A549 (cell line): ENCODE data around the gene PRKG1. TPM values are rescaled to one million over a fixed set of nuclear protein-coding genes. Genes with fewer than 3 reads are reported as not detected.

Experiments
- ATAC-seq, 2 experiments: fragments of 200-7000 bp in 1 of 2; fragments of >200 bp in 1 of 2; cut with Nextera tagmentation in 1 of 2; cut with Tn5 transposase in 1 of 2; 3 replicates each; pipeline versions ENCODE4 v1.8.0 to v1.9.1; 2018 to 2020; ENCODE audit warnings: mild to moderate bottlenecking in 1 of 2, moderate library complexity in 1 of 2
- CTCF ChIA-PET: fragments of 300-600 bp; sonication (Branson Sonifier 250); formaldehyde crosslinking; extraction: SDS; loops from one replicate; lab custom pipeline; 2021; ENCODE audit warnings: antibody characterized with exemption, inconsistent platforms; lab: Yijun Ruan, JAX
- POLR2A ChIA-PET: fragments of 350-600 bp; formaldehyde crosslinking; extraction: SDS; loops from one replicate; lab custom pipeline; 2021; ENCODE audit warnings: antibody characterized with exemption, inconsistent platforms; lab: Yijun Ruan, JAX
- DNase-seq, 2 experiments: peaks; one replicate each; pipeline versions ENCODE4 v3.0.0 to v3.0.0-alpha.2; 2011 to 2016; ENCODE audit warnings: low read depth in 1 of 2, low spot score in 1 of 2
- FAIRE-seq: peaks from 2 replicates; lab custom pipeline; 2011; peaks lifted over from hg19 to GRCh38; lab: Jason Lieb, UNC
- H3K27ac ChIP-seq, 2 experiments: fragments of >200 bp; sonication (Bioruptor Twin); formaldehyde crosslinking; 3 replicates each; pipeline ENCODE4 v1.5.1; 2016 to 2017
- H3K4me1 ChIP-seq: fragments of >200 bp; sonication (Bioruptor Twin); formaldehyde crosslinking; 3 replicates; pipeline ENCODE4 v1.6.1; 2016
- H3K4me2 ChIP-seq: fragments of >200 bp; sonication (Bioruptor Twin); formaldehyde crosslinking; 3 replicates; pipeline ENCODE4 v1.6.1; 2016
- H3K4me3 ChIP-seq: fragments of >200 bp; sonication (Bioruptor Twin); formaldehyde crosslinking; 3 replicates; pipeline ENCODE4 v1.5.1; 2016
- H3K9me3 ChIP-seq: fragments of >200 bp; sonication (Bioruptor Twin); formaldehyde crosslinking; 3 replicates; pipeline ENCODE4 v1.6.1; 2016
- BHLHE40 ChIP-seq: IDR thresholded peaks from 2 replicates; pipeline ENCODE4 v1.6.1; 2012; ENCODE audit warnings: low read depth, low read length, inconsistent platforms
- CEBPB ChIP-seq, 2 experiments: fragments of >200 bp in 1 of 2; sonication (Bioruptor Twin) in 1 of 2; formaldehyde crosslinking in 1 of 2; IDR thresholded peaks; 2 replicates each; pipeline ENCODE4 v1.6.1; 2012 to 2016
- CHD4 ChIP-seq: fragments of 200-600 bp; sonication (generic); IDR thresholded peaks from 2 replicates; pipeline ENCODE4 v1.6.1; 2016; ENCODE audit warnings: antibody characterized with exemption, mild to moderate bottlenecking, borderline replicate concordance
- EHMT2 ChIP-seq: fragments of 200-600 bp; sonication (generic); IDR thresholded peaks from 2 replicates; pipeline ENCODE4 v1.6.1; 2016; ENCODE audit warnings: antibody characterized with exemption, low read depth, mild to moderate bottlenecking, moderate library complexity
- EP300 ChIP-seq, 2 experiments: fragments of >200 bp; sonication (Bioruptor Twin); formaldehyde crosslinking; IDR thresholded peaks; 2 replicates in 1 of 2; 3 replicates in 1 of 2; pipeline ENCODE4 v1.6.1; 2016 to 2017
- FOSB ChIP-seq: fragments of 250-450 bp; sonication (Bioruptor Pico); IDR thresholded peaks from 2 replicates; pipeline ENCODE4 v1.5.0; 2020; ENCODE audit warnings: mild to moderate bottlenecking, moderate library complexity
- HDAC2 ChIP-seq: fragments of 200-600 bp; sonication (generic); IDR thresholded peaks from 2 replicates; pipeline ENCODE4 v1.6.1; 2016
- HEYL ChIP-seq: fragments of 250-450 bp; sonication (Bioruptor Pico); IDR thresholded peaks from 2 replicates; pipeline ENCODE4 v1.8.0; 2021; ENCODE audit warnings: mild to moderate bottlenecking, moderate library complexity
- HOXA7 ChIP-seq: fragments of 250-450 bp; sonication (Bioruptor Pico); IDR thresholded peaks from 2 replicates; pipeline ENCODE4 v1.5.0; 2020; ENCODE audit warnings: mild to moderate bottlenecking, moderate library complexity
- KDM5A ChIP-seq: fragments of 200-600 bp; sonication (generic); IDR thresholded peaks from 2 replicates; pipeline ENCODE4 v1.6.1; 2016; ENCODE audit warnings: antibody characterized with exemption, mild to moderate bottlenecking
- MAZ ChIP-seq: fragments of 150-350 bp; IDR thresholded peaks from 2 replicates; pipeline ENCODE4 v1.6.1; 2014; ENCODE audit warnings: antibody characterized with exemption, low read depth, low read length, borderline replicate concordance
- MYC ChIP-seq: IDR thresholded peaks from 2 replicates; pipeline ENCODE4 v1.6.1; 2012; ENCODE audit warnings: mild to moderate bottlenecking, inconsistent platforms, low read length, improper control_type of control experiment, borderline replicate concordance
- NFE2L2 ChIP-seq: fragments of 150-350 bp; conservative IDR thresholded peaks from 2 replicates; pipeline ENCODE4 v1.6.1; 2014; ENCODE audit warnings: low read length
- NR3C1 ChIP-seq: fragments of >200 bp; sonication (Bioruptor Twin); formaldehyde crosslinking; IDR thresholded peaks from 3 replicates; pipeline ENCODE4 v1.6.1; 2017
- RAD21 ChIP-seq, 2 experiments: fragments of >200 bp in 1 of 2; sonication (Bioruptor Twin) in 1 of 2; formaldehyde crosslinking in 1 of 2; IDR thresholded peaks in 1 of 2; conservative IDR thresholded peaks in 1 of 2; 2 replicates in 1 of 2; 3 replicates in 1 of 2; pipeline ENCODE4 v1.6.1; 2012 to 2018; ENCODE audit warnings: inconsistent platforms in 1 of 2
- RARB ChIP-seq: fragments of 250-450 bp; sonication (Bioruptor Pico); IDR thresholded peaks from 2 replicates; pipeline ENCODE4 v1.8.0; 2021; ENCODE audit warnings: mild to moderate bottlenecking, moderate library complexity
- RNF2 ChIP-seq: fragments of 200-600 bp; sonication (generic); IDR thresholded peaks from 2 replicates; pipeline ENCODE4 v1.6.1; 2016; ENCODE audit warnings: low read depth, mild to moderate bottlenecking, antibody characterized with exemption, moderate library complexity, borderline replicate concordance
- SREBF2 ChIP-seq: fragments of 450-650 bp; IDR thresholded peaks from 2 replicates; pipeline ENCODE4 v1.6.1; 2014; ENCODE audit warnings: mild to moderate bottlenecking, moderate library complexity
- TFCP2L1 ChIP-seq: fragments of 250-450 bp; sonication (Bioruptor Pico); IDR thresholded peaks from 2 replicates; pipeline ENCODE4 v1.5.0; 2021; ENCODE audit warnings: mild to moderate bottlenecking
- TP53 ChIP-seq: fragments of 250-450 bp; sonication (Bioruptor Pico); IDR thresholded peaks from 2 replicates; pipeline ENCODE4 v1.5.0; 2021; ENCODE audit warnings: mild to moderate bottlenecking, moderate library complexity
- ZC3H11A ChIP-seq: fragments of 450-650 bp; IDR thresholded peaks from 2 replicates; pipeline ENCODE4 v1.6.1; 2014; ENCODE audit warnings: antibody characterized with exemption, mild to moderate bottlenecking
- ZSCAN20 ChIP-seq: fragments of 250-450 bp; sonication (Bioruptor Pico); IDR thresholded peaks from 2 replicates; pipeline ENCODE4 v1.8.0; 2022; ENCODE audit warnings: mild to moderate bottlenecking, moderate library complexity
- WGBS: methylation state at CpG from one replicate; pipeline ENCODE4 v1.1.6; 2017; ENCODE audit errors: missing lambda C conversion rate; 5-methylcytosine and 5-hydroxymethylcytosine counted together
- polyA plus RNA-seq, 4 experiments: library from polyadenylated mRNA; depleted of rRNA in 3 of 4; stranded (reverse); fragments of >200 nt; fragmentation: RNase III in 1 of 4; extraction: RNeasy Plus Mini Kit Qiagen cat#74134 plus additional on column Dnase treatment in 1 of 4; gene quantifications; 2 replicates in 3 of 4; 3 replicates in 1 of 4; pipeline ENCODE4 v1.2.3, GENCODE V29; 2011 to 2017
- TF ChIP-seq, protein P1 (sequence below): IDR thresholded peaks from 2 replicates; pipeline ENCODE4 v1.6.1; 2012
- TF ChIP-seq, protein P2 (sequence below): fragments of 150-350 bp; IDR thresholded peaks from 2 replicates; pipeline ENCODE4 v1.6.1; 2014; ENCODE audit warnings: low read depth, mild to moderate bottlenecking, low read length
- TF ChIP-seq, protein P3 (sequence below): IDR thresholded peaks from 2 replicates; pipeline ENCODE4 v1.6.1; 2012
- TF ChIP-seq, protein P4 (sequence below): fragments of 250-450 bp; sonication (Bioruptor Pico); IDR thresholded peaks from 2 replicates; pipeline ENCODE4 v1.5.0; 2020; ENCODE audit warnings: low read depth, mild to moderate bottlenecking, moderate library complexity
- TF ChIP-seq, protein P5 (sequence below): fragments of >200 bp; sonication (Bioruptor Twin); formaldehyde crosslinking; IDR thresholded peaks from 3 replicates; pipeline ENCODE4 v1.6.1; 2016
- TF ChIP-seq, protein P6 (sequence below): fragments of 450-650 bp; IDR thresholded peaks from 2 replicates; pipeline ENCODE4 v1.6.1; 2014; ENCODE audit warnings: antibody characterized with exemption
- TF ChIP-seq, protein P7 (sequence below): IDR thresholded peaks from 2 replicates; pipeline ENCODE4 v1.6.1; 2012; ENCODE audit warnings: low read depth, borderline replicate concordance

Gene PRKG1
- polyA plus RNA-seq, 2 of the 4 experiments (the other 2 are of a cell fraction), result not detected

DNA sequence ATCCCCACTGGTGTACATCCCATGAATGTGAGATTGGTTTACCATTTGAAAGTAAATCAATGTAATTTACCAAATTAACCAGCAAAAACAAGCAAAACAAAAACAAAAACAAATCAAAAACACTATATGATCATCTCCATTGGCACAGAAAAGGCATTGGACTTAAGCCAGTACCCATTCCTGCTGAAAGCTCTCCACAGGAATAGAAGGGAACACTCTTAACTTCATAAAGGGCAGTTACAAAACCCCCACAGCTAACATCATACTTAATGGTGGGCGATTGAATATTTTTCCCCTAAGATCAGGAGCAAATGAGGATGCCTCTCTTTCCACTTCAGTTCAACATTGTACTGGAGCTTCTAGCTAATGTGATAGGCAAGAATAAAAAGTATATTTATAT lies 34.1 kb downstream of the PRKG1 start:
- no peak for DNase-seq
- TF ChIP-seq NR3C1, result no peak
- no peak for TF ChIP-seq CEBPB (IDR thresholded peaks at IDR 0.05)
- TF ChIP-seq CHD4, result no peak
- TF ChIP-seq SREBF2, result no peak
- TF ChIP-seq MAZ, result no peak
- no peak for TF ChIP-seq FOSB
- no peak for TF ChIP-seq RARB (CRISPR knock-in tag)
- TF ChIP-seq HEYL (CRISPR knock-in tag), result no peak
- TF ChIP-seq EP300 (IDR thresholded peaks at IDR 0.05), result no peak
- ChIA-PET POLR2A (no interaction called here), CTCF (no interaction called here)
- 0% methylated on average over 1 of the region's 1 CpG for WGBS
- H3K4me1 ChIP-seq, result no peaks in the 10 kb centered on the region; the same call in 2 of the 3 replicates
- no peak for FAIRE-seq
- H3K9me3 ChIP-seq, result no peaks in the 10 kb centered on the region
- no peak overlapping the region for H3K4me3 ChIP-seq
- ATAC-seq, result no peak
- no peak overlapping the region for H3K27ac ChIP-seq
- H3K4me2 ChIP-seq, result no peak overlapping the region

DNA sequence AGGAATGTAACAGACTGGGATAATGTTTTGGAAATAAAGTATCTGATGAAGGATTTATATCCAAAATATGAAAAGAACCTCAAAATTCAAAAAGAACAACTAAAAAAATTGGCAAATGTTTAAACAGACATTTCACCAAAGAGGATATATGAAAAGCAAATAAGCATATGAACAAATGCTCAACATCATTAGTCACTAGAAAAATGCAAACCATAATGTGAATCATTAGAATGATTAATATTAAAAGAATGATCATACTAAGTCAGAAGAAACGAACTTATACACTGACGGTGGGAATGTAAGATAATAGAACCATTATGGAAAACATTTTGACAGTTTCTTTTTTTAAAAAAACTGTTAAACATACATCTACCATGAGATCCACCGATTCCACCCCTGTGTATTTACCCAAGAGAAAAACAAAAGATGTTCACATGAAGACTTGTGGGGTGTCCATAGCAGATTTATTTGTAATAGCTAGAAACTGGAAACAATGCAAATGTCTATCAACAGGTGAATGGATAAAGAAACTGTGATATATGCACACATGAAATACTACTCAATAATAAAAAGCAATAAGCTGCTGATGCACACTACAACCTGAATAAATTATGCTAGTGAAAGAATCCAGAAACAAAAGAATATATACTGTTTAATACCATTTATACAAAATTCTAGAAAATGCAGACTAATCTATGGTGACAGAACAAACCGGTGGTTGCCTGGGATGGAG lies 35.7 kb downstream of the PRKG1 start:
- no peak overlapping the region for H3K27ac ChIP-seq
- POLR2A ChIA-PET, result no interaction called here
- TF ChIP-seq, protein P1, sequence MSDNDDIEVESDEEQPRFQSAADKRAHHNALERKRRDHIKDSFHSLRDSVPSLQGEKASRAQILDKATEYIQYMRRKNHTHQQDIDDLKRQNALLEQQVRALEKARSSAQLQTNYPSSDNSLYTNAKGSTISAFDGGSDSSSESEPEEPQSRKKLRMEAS, result no peak
- TF ChIP-seq NFE2L2 (no peak), EP300 (IDR thresholded peaks at IDR 0.05) (no peak), SREBF2 (no peak), KDM5A (no peak), BHLHE40 (no peak), EHMT2 (no peak)
- TF ChIP-seq, all 56 proteins: peak for 0
- DNase-seq (no peak), ATAC-seq (no peak), FAIRE-seq (no peak)
- Histone ChIP-seq H3K9me3 (no peaks in the 10 kb centered on the region), H3K4me1 (no peaks in the 10 kb centered on the region; the same call in 2 of the 3 replicates), H3K4me2 (no peak overlapping the region), H3K4me3 (no peak overlapping the region)
- CTCF ChIA-PET, result no interaction called here
- WGBS, result under 1% methylated on average over 4 of the region's 4 CpGs

DNA sequence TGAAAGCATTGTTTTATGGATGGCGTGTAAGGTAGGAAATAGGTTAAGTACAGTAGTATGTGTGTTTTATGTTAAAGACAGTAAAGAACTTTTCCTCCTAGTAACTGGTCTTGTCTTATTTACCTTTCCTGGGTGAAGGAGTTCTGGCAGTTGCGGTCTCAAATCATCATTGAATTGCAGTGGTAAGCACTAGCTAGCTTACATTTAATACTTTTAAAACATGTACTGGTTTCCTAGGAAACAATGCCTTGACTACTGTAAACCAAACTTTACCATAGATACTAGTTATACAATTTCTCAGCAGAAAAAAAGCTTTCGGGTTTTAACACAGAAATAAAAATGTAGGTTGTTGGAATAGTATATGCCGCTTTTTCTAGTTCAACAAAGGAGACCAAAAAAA lies 37.7 kb downstream of the PRKG1 start:
- H3K4me1 ChIP-seq, result no peaks in the 10 kb centered on the region; the same call in 2 of the 3 replicates
- no peak overlapping the region for H3K27ac ChIP-seq
- TF ChIP-seq CHD4, result no peak
- TF ChIP-seq, protein P2, sequence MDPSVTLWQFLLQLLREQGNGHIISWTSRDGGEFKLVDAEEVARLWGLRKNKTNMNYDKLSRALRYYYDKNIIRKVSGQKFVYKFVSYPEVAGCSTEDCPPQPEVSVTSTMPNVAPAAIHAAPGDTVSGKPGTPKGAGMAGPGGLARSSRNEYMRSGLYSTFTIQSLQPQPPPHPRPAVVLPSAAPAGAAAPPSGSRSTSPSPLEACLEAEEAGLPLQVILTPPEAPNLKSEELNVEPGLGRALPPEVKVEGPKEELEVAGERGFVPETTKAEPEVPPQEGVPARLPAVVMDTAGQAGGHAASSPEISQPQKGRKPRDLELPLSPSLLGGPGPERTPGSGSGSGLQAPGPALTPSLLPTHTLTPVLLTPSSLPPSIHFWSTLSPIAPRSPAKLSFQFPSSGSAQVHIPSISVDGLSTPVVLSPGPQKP, result no peak
- TF ChIP-seq HOXA7, result no peak
- TF ChIP-seq, protein P3, sequence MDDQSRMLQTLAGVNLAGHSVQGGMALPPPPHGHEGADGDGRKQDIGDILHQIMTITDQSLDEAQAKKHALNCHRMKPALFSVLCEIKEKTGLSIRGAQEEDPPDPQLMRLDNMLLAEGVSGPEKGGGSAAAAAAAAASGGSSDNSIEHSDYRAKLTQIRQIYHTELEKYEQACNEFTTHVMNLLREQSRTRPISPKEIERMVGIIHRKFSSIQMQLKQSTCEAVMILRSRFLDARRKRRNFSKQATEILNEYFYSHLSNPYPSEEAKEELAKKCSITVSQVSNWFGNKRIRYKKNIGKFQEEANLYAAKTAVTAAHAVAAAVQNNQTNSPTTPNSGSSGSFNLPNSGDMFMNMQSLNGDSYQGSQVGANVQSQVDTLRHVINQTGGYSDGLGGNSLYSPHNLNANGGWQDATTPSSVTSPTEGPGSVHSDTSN, result no peak
- no peak for TF ChIP-seq EP300 (IDR thresholded peaks at IDR 0.05)
- TF ChIP-seq KDM5A, result no peak
- TF ChIP-seq HDAC2, result no peak
- TF ChIP-seq RNF2, result no peak
- TF ChIP-seq TFCP2L1 (CRISPR knock-in tag), result no peak
- no peak for TF ChIP-seq ZC3H11A
- no peak for TF ChIP-seq MYC
- TF ChIP-seq, protein P4, sequence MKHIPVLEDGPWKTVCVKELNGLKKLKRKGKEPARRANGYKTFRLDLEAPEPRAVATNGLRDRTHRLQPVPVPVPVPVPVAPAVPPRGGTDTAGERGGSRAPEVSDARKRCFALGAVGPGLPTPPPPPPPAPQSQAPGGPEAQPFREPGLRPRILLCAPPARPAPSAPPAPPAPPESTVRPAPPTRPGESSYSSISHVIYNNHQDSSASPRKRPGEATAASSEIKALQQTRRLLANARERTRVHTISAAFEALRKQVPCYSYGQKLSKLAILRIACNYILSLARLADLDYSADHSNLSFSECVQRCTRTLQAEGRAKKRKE (CRISPR knock-in tag), result no peak
- TF ChIP-seq ZSCAN20 (CRISPR knock-in tag), result no peak
- TF ChIP-seq, protein P5, sequence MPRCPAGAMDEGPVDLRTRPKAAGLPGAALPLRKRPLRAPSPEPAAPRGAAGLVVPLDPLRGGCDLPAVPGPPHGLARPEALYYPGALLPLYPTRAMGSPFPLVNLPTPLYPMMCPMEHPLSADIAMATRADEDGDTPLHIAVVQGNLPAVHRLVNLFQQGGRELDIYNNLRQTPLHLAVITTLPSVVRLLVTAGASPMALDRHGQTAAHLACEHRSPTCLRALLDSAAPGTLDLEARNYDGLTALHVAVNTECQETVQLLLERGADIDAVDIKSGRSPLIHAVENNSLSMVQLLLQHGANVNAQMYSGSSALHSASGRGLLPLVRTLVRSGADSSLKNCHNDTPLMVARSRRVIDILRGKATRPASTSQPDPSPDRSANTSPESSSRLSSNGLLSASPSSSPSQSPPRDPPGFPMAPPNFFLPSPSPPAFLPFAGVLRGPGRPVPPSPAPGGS, result no peak
- TF ChIP-seq TP53 (CRISPR knock-in tag), result no peak
- no peak for TF ChIP-seq RAD21 (conservative IDR thresholded peaks at IDR 0.05 in 1 of 2, IDR thresholded peaks at IDR 0.05 in 1 of 2)
- no peak for TF ChIP-seq SREBF2
- TF ChIP-seq, protein P6, sequence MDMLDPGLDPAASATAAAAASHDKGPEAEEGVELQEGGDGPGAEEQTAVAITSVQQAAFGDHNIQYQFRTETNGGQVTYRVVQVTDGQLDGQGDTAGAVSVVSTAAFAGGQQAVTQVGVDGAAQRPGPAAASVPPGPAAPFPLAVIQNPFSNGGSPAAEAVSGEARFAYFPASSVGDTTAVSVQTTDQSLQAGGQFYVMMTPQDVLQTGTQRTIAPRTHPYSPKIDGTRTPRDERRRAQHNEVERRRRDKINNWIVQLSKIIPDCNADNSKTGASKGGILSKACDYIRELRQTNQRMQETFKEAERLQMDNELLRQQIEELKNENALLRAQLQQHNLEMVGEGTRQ, result no peak
- no peak for TF ChIP-seq HEYL (CRISPR knock-in tag)
- TF ChIP-seq, protein P7, sequence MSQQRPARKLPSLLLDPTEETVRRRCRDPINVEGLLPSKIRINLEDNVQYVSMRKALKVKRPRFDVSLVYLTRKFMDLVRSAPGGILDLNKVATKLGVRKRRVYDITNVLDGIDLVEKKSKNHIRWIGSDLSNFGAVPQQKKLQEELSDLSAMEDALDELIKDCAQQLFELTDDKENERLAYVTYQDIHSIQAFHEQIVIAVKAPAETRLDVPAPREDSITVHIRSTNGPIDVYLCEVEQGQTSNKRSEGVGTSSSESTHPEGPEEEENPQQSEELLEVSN, result no peak
- TF ChIP-seq, all 56 proteins: peak for 0
- ATAC-seq, result no peak
- 46% methylated on average over 4 of the region's 4 CpGs for WGBS
- no peak for FAIRE-seq
- Histone ChIP-seq H3K9me3 (no peaks in the 10 kb centered on the region), H3K4me2 (no peak overlapping the region), H3K4me3 (no peak overlapping the region)
- ChIA-PET CTCF (no interaction called here), POLR2A (no interaction called here)
- no peak for DNase-seq
